IPS DF 4.7 (cell line): ENCODE data around the gene SPAG5.

Experiments
- DNase-seq: peaks from one replicate; pipeline ENCODE4 v3.0.0-alpha.2; 2013; ENCODE audit warnings: low spot score; ENCODE audit errors: extremely low read depth

Gene SPAG5, protein sequence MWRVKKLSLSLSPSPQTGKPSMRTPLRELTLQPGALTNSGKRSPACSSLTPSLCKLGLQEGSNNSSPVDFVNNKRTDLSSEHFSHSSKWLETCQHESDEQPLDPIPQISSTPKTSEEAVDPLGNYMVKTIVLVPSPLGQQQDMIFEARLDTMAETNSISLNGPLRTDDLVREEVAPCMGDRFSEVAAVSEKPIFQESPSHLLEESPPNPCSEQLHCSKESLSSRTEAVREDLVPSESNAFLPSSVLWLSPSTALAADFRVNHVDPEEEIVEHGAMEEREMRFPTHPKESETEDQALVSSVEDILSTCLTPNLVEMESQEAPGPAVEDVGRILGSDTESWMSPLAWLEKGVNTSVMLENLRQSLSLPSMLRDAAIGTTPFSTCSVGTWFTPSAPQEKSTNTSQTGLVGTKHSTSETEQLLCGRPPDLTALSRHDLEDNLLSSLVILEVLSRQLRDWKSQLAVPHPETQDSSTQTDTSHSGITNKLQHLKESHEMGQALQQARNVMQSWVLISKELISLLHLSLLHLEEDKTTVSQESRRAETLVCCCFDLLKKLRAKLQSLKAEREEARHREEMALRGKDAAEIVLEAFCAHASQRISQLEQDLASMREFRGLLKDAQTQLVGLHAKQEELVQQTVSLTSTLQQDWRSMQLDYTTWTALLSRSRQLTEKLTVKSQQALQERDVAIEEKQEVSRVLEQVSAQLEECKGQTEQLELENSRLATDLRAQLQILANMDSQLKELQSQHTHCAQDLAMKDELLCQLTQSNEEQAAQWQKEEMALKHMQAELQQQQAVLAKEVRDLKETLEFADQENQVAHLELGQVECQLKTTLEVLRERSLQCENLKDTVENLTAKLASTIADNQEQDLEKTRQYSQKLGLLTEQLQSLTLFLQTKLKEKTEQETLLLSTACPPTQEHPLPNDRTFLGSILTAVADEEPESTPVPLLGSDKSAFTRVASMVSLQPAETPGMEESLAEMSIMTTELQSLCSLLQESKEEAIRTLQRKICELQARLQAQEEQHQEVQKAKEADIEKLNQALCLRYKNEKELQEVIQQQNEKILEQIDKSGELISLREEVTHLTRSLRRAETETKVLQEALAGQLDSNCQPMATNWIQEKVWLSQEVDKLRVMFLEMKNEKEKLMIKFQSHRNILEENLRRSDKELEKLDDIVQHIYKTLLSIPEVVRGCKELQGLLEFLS

GRCh38 chr17:28598799-28599310, at the start of gene SPAG5:
SPAG5 (minus strand) TSS chr17:28599025; CDS start chr17:28598946, 79 bp downstream.
- peak; percentile 72 for DNase-seq

DNA sequence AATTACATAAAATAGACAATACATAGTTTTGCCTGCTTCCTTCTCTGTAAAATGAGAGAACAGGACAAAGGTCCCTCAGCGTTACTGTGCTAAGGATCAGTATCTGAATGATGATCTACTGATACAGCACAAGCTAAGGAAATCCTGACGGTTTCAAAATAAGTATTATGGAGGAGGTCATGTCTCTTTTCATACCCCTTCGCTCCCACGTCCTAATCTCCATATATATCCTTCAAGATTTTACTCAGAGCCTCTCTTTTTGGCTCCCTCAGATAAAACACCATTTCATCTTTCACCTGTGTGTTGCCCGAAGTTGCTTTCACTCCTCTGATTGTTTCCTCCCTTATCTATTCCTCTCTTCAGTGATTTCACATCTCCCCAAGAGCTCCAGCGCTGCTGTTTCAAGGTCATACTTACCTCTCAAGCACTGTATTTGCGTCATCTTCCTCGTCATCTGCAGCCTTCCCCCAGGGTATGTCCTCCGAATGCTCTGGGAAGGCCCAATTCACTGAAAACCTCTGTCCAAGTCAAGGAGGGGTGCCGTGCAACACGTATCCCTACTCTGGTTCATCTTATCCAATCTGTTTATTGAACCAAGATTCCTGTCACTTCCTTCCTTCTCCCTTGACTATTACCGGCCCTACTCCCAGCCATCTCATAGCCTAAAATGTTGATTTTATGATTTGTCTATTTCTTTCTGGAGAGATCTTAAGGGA, 47.4 kb upstream of the SPAG5 start:
- no peak for DNase-seq

DNA sequence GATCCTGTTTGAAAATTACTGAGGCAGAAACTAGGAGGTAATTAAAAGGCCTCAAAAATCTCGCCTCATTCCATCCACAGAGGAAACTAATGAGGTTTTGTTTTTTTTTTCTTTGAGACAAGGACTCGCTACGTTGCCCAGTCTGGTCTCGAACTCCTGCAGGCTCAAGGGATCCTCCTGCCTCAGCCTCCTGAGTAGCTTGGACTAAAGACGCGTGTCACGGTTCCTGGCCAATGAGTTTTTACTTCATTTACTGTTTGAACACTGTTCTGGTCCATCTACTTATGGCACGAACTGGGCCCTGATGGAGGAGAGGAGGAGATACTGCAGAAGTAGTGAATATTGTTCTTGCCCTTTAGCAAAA, 46.7 kb upstream of the SPAG5 start:
- DNase-seq, result no peak

GRCh38 chr17:28644787-28645575, 46.2 kb upstream of the SPAG5 start, which contains the start of gene BLTP2:
BLTP2 (minus strand) TSS chr17:28645158; CDS start chr17:28645056, 102 bp downstream.
- DNase-seq, result no peak

GRCh38 chr17:28643983-28644786, 45.4 kb upstream of the SPAG5 start:
- no peak for DNase-seq

GRCh38 chr17:28641579-28641978, 42.8 kb upstream of the SPAG5 start:
- no peak for DNase-seq

GRCh38 chr17:28635506-28635905, 36.7 kb upstream of the SPAG5 start:
- no peak for DNase-seq

DNA sequence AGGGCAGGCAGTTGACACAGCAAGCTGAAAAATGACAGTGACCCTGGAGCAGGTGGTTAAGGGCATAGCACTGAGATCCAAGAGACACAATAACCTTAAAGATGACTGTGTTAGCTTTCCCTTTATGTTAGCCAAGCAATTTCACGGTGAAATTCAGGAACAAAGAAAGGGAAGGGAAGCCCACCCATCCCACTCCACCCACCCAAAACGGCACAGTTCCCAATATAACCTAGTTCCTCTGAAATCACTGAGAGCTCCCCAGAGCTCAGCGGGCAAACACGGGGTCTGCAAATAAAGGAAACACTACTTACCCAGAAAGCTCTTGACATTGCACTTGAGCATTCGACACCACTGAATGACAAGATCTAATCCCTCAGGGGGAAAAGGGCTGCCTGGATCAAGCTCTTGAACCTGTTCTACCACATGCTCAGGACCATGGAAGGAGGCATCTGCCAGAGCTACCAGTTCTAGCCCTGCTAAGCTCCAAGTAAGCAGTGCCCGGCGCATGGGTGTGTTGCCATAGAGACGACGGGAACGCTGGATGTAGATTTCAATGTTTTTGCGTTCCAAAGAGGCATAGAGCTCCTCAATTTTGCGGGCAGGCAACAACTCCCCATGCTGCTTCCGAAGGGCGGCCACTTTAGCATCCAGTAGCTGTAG, 35.5 kb upstream of the SPAG5 start:
- no peak for DNase-seq

DNA sequence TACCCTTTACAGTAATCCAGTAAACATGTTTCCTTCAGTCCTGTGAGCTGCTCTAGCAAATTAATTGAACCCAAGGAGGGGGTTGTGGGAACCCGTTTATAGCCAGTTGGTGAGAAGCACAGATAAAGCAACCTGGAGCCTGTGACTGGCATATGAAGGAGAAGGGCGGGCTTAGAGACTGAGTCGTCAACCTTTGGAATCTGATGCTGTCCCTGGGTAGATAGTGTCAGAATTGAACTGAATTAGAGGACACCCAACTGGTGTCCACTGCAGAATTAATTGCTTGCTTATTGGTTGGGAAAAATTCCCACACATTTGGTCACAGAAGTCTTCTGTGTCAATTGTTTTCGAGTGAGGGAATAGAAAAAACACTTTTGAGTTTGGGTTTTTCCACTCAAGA, 28.0 kb upstream of the SPAG5 start:
- DNase-seq, result no peak

GRCh38 chr17:28624148-28624547, 25.3 kb upstream of the SPAG5 start:
- no peak for DNase-seq

DNA sequence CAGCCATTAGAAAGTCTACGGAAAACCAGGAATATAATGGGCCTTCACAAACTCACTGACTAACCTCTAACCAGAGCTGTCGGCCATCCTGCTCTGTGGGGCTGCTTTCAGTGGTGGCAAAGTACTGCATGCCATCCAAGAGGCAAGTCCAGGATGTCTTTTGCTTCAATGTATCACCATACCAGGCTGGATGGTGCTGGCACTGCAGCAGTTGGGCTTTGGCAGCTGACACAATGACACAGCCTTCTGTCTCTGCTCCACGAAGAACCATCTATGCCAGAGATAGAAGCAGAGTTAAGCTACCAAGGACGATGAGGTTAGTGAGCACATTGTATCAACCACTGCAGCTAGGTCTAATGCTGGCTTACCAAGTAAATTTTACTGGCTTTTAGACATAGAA, 24.9 kb upstream of the SPAG5 start:
- DNase-seq, result no peak

GRCh38 chr17:28622186-28622585, 23.4 kb upstream of the SPAG5 start:
- DNase-seq, result no peak

GRCh38 chr17:28620010-28620409, 21.2 kb upstream of the SPAG5 start:
- no peak for DNase-seq

GRCh38 chr17:28618464-28618863, 19.6 kb upstream of the SPAG5 start:
- DNase-seq, result no peak

DNA sequence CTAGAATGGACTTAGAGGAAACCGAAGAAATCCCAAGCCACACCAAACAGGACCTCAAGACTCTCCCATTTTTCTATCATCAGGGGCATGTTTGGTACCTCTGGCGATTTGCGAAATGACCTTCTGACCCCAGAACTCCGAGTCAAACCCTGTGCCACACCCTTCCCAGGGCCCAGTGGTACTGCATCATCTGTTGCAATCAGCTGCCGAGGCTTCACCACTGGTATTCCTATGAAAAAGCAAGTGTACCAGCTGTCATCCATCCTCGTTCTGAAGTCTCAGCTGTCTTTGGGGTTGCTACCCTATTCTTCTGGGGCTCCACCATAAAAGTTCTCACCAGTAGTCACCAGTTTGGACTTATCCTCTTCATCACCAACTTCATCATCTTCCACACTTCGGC, 17.5 kb upstream of the SPAG5 start:
- no peak for DNase-seq

GRCh38 chr17:28615260-28615940, 16.6 kb upstream of the SPAG5 start:
- DNase-seq, result no peak

DNA sequence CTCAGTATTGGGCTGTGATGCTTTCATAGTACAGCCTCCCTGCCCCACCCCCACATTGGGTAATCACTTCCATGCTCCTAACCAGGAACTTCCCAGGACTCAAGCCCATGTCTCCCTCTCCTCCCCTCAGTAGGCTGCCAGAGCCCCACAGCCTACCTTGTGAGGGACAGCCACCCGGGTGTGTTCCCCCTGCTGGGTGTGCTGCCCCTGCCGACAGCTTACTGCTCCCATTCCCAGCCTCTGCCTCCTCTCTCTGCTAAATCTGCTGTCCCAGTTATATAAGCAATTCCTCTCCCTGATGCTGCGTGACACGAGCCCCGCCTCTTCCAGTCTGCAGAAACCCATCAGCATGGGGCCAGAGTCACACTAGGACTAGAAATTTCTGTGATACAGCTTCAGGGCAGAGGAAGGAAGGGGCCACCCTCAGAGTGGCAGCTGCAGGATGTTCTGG, 15.1 kb upstream of the SPAG5 start, which contains the start of gene RSKR:
RSKR (minus strand) TSS at position 255 of the 451 bp plus-strand sequence; CDS start at position 231, 24 bp downstream.
- no peak for DNase-seq
